Measurements from ENCODE around the gene C19orf38.

DNA sequence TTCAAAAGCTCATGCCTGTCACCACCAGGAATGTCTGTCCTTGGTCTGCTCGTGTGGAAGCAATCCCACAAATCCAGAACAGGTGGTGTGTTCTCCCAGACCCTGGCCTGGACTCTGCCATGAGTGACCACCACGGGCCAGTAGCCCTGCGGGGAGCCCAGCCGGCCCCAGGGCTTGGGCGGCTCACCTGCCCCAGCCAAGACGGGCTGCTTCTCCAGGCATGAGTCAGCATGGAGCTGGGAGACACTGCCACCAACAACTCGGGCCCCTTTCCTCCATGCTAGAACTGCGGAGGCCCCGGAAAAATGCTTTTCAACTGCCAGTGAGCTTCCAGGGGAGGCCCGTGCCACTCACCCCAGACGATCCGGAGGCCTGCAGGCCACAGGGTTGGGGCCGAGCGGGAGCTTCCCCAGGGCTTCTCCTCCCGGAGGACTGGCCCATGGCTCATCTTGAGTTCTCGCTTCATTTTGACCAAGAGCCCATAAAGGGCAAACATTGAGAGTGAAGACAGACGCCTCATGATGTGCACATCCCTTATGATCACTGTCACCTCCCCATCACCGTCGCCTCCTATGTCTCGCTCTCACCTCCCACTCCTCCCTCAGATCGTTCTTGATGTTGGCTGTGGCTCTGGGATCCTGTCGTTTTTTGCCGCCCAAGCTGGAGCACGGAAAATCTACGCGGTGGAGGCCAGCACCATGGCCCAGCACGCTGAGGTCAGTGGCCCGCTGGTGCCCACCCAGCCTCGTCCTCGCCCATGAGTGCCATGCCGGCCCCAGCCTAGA, 63.6 kb downstream of the C19orf38 start:
- TF ChIP-seq, protein P1, sequence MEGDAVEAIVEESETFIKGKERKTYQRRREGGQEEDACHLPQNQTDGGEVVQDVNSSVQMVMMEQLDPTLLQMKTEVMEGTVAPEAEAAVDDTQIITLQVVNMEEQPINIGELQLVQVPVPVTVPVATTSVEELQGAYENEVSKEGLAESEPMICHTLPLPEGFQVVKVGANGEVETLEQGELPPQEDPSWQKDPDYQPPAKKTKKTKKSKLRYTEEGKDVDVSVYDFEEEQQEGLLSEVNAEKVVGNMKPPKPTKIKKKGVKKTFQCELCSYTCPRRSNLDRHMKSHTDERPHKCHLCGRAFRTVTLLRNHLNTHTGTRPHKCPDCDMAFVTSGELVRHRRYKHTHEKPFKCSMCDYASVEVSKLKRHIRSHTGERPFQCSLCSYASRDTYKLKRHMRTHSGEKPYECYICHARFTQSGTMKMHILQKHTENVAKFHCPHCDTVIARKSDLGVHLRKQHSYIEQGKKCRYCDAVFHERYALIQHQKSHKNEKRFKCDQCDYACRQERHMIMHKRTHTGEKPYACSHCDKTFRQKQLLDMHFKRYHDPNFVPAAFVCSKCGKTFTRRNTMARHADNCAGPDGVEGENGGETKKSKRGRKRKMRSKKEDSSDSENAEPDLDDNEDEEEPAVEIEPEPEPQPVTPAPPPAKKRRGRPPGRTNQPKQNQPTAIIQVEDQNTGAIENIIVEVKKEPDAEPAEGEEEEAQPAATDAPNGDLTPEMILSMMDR (IDR thresholded peaks at IDR 0.05; ENCODE audit: low read length) = no peak
- TF ChIP-seq EZH2 (IDR thresholded peaks at IDR 0.05; ENCODE audit: borderline replicate concordance, low read length) = no peak

Data from OCI-LY1 (cell line).